DOHH2 (cell line): Measurements from ENCODE around the gene KIF26B.

Source experiments
- H3F3A ChIP-seq: fragments of 200-600 bp; sonication (generic), shearing (Covaris generic); 2 replicates; pipeline ENCODE4 v1.6.0; 2016; ENCODE audit warnings: antibody characterized with exemption, mild to moderate bottlenecking; ENCODE audit not compliant: control insufficient read depth, insufficient read depth
- H3K27ac ChIP-seq: fragments of 200-600 bp; sonication (generic); 2 replicates; pipeline ENCODE4 v1.5.1; 2014; ENCODE audit warnings: low read depth, mild to moderate bottlenecking, low read length, moderate library complexity
- H3K27me3 ChIP-seq: fragments of 200-600 bp; sonication (generic); 2 replicates; pipeline ENCODE4 v1.6.1; 2014; ENCODE audit warnings: mild to moderate bottlenecking, low read length, mixed read lengths; ENCODE audit not compliant: control insufficient read depth
- H3K36me3 ChIP-seq: fragments of 200-600 bp; sonication (generic); 2 replicates; pipeline ENCODE4 v1.6.1; 2014; ENCODE audit warnings: mild to moderate bottlenecking, low read length, moderate library complexity, mixed read lengths; ENCODE audit not compliant: control insufficient read depth
- H3K4me1 ChIP-seq: fragments of 200-600 bp; sonication (generic); 2 replicates; pipeline ENCODE4 v1.6.1; 2014; ENCODE audit warnings: mild to moderate bottlenecking, low read length, mixed read lengths; ENCODE audit not compliant: control insufficient read depth
- H3K4me2 ChIP-seq: fragments of 200-600 bp; sonication (generic); 2 replicates; pipeline ENCODE4 v1.6.0; 2014; ENCODE audit warnings: mild to moderate bottlenecking, low read length, moderate library complexity
- H3K4me3 ChIP-seq: fragments of 200-600 bp; sonication (generic); 2 replicates; pipeline ENCODE4 v1.5.1; 2014; ENCODE audit warnings: mild to moderate bottlenecking, low read length, mixed read lengths
- H3K79me2 ChIP-seq: fragments of 200-600 bp; sonication (generic); 2 replicates; pipeline ENCODE4 v1.6.1; 2014; ENCODE audit warnings: mild to moderate bottlenecking, low read length, mixed read lengths; ENCODE audit not compliant: control insufficient read depth
- H3K9me2 ChIP-seq: fragments of 200-600 bp; sonication (generic); replicated peaks from 2 replicates; pipeline ENCODE4 v1.6.1; 2014; ENCODE audit warnings: mild to moderate bottlenecking, low read length, mixed read lengths; ENCODE audit not compliant: control insufficient read depth
- H3K9me3 ChIP-seq: fragments of 200-600 bp; sonication (generic); 2 replicates; pipeline ENCODE4 v1.6.1; 2014; ENCODE audit warnings: antibody characterized with exemption, low read length, mixed read lengths; ENCODE audit not compliant: control insufficient read depth, insufficient read depth
- H4K20me1 ChIP-seq: fragments of 200-600 bp; sonication (generic); 2 replicates; pipeline ENCODE4 v1.6.0; 2014; ENCODE audit warnings: low read depth, mild to moderate bottlenecking, antibody characterized with exemption, low read length, moderate library complexity; ENCODE audit not compliant: control insufficient read depth, insufficient read depth
- CTCF ChIP-seq: fragments of 200-600 bp; sonication (generic); IDR thresholded peaks from one replicate; pipeline ENCODE4 v1.5.1; 2014; ENCODE audit warnings: antibody characterized with exemption, mild to moderate bottlenecking, low read depth, low read length; ENCODE audit not compliant: poor library complexity, severe bottlenecking
- EZH2phosphoT487 ChIP-seq: fragments of 200-600 bp; sonication (generic); IDR thresholded peaks from 2 replicates; pipeline ENCODE4 v1.6.1; 2017; ENCODE audit warnings: borderline replicate concordance, mild to moderate bottlenecking, antibody characterized with exemption, low read length, moderate library complexity, mixed read lengths

KIF26B gene

DNA sequence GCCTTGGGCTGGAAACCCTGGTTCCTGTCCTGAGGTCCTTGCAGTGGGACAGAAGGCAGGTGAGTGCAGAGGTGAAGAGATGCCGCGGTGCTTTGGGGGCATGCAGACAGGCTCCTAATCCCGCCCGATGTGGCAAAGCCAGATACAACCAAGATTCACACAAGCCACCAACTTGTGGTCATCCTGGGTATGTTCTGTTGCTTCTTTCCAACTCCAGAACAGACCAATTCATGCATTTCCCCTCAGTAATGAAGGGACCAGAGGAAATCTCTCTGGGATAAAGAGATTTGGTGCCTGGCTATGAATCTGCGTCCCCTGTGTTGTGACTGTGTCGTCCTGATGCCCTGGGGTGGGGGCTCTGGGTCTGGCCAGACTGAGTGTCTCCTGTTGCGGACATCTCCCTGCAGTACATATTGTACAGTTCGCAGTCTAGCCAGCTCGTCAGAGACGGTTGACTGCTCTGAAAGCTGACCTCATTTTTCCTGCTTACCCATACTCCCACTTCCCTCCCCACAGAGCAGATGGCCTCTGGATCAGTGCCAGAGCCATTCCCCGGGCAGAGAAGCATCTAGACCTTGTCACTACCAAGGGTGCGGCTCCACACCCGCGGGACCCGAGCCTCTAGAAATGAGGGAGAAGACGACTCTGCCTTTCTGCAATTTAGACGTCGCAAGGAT is 216.3 kb downstream of the KIF26B start:
- H3K4me3 ChIP-seq, result no peak overlapping the region
- no peaks in the 10 kb centered on the region for H3K36me3 ChIP-seq
- no peaks in the 10 kb centered on the region for H3K9me3 ChIP-seq
- H3K79me2 ChIP-seq, result no peaks in the 10 kb centered on the region
- H3K4me2 ChIP-seq, result no peak overlapping the region
- H4K20me1 ChIP-seq, result no peaks in the 10 kb centered on the region
- no peaks in the 10 kb centered on the region for H3F3A ChIP-seq
- TF ChIP-seq CTCF, result no peak
- no peak for TF ChIP-seq EZH2phosphoT487
- H3K27me3 ChIP-seq, result no peaks in the 10 kb centered on the region; the same call in 1 of the 2 replicates
- H3K9me2 ChIP-seq, result no peaks in the 10 kb centered on the region
- no peak overlapping the region for H3K27ac ChIP-seq
- H3K4me1 ChIP-seq, result no peaks in the 10 kb centered on the region

- Histone ChIP-seq H3K4me1 (no peaks in the 10 kb centered on the region), H3K9me3 (no peaks in the 10 kb centered on the region), H3K79me2 (no peaks in the 10 kb centered on the region), H4K20me1 (no peaks in the 10 kb centered on the region), H3K4me2 (no peak overlapping the region), H3K27me3 (no peaks in the 10 kb centered on the region; the same call in 1 of the 2 replicates), H3K4me3 (no peak overlapping the region), H3K9me2 (no peaks in the 10 kb centered on the region), H3K36me3 (no peaks in the 10 kb centered on the region), H3K27ac (no peak overlapping the region), H3F3A (no peaks in the 10 kb centered on the region)
- TF ChIP-seq CTCF, result no peak
- TF ChIP-seq EZH2phosphoT487, result no peak
These were observed 218.3 kb downstream of the KIF26B start for GRCh38 chr1:245373131-245373530.

GRCh38 chr1:245375789-245376460 is 221.1 kb downstream of the KIF26B start:
- Histone ChIP-seq H3K4me1 (no peaks in the 10 kb centered on the region), H4K20me1 (no peaks in the 10 kb centered on the region), H3F3A (no peaks in the 10 kb centered on the region), H3K9me2 (no peaks in the 10 kb centered on the region), H3K36me3 (no peaks in the 10 kb centered on the region), H3K79me2 (no peaks in the 10 kb centered on the region), H3K27me3 (no peaks in the 10 kb centered on the region; the same call in 1 of the 2 replicates), H3K27ac (no peak overlapping the region), H3K4me2 (no peak overlapping the region), H3K4me3 (no peak overlapping the region), H3K9me3 (no peaks in the 10 kb centered on the region)
- TF ChIP-seq CTCF (no peak), EZH2phosphoT487 (no peak)
